Occipital lobe (tissue), 2 donors: ENCODE data around the gene CD37. TPM values are rescaled to one million over a fixed set of nuclear protein-coding genes. Genes with fewer than 3 reads are reported as not detected.
"Not testable (repeated sequence)": the region's sequence is repeated elsewhere in the genome, so short reads cannot be mapped to it uniquely, and the experiment has no call there.

Source experiments
- DNase-seq: peaks from one replicate; lab custom pipeline; 2025; lab: John Stamatoyannopoulos, UW
- total RNA-seq: library from RNA; depleted of rRNA; stranded (reverse); fragments of >200 nt; gene quantifications from one replicate; pipeline ENCODE4 v1.2.3, GENCODE V29; 2014

The CD37 gene, protein sequence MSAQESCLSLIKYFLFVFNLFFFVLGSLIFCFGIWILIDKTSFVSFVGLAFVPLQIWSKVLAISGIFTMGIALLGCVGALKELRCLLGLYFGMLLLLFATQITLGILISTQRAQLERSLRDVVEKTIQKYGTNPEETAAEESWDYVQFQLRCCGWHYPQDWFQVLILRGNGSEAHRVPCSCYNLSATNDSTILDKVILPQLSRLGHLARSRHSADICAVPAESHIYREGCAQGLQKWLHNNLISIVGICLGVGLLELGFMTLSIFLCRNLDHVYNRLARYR
- 1.1 TPM for total RNA-seq

DNA sequence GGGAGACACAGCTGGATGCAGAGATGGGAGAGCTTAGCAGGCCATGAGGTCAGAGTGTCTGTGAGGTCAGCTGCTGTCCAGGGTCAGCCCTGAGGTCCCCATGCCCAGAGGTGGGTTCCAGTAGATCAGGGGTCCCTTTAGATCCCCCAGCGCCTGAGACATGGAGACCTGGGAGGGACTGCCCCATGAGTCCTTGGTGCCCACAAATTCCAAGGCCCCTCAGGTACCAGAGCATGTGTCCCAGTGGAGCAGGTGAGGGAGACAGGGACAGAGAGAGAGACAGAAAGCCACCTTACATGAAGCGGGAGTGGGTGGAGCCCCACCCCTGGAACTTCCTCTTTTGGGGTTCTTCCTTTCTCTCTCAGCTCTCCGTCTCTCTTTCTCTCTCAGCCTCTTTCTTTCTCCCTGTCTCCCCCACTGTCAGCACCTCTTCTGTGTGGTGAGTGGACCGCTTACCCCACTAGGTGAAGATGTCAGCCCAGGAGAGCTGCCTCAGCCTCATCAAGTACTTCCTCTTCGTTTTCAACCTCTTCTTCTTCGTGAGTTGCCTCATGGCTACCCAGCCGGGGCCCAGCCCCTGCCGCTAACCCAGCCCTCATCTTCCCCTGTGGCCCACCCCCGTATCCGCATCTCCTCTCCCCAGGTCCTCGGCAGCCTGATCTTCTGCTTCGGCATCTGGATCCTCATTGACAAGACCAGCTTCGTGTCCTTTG is at the start of gene CD37:
CD37 (plus strand) TSS at position 336 of the 713 bp plus-strand sequence; CDS start at position 471, 135 bp downstream.
- no peak for DNase-seq

DNA sequence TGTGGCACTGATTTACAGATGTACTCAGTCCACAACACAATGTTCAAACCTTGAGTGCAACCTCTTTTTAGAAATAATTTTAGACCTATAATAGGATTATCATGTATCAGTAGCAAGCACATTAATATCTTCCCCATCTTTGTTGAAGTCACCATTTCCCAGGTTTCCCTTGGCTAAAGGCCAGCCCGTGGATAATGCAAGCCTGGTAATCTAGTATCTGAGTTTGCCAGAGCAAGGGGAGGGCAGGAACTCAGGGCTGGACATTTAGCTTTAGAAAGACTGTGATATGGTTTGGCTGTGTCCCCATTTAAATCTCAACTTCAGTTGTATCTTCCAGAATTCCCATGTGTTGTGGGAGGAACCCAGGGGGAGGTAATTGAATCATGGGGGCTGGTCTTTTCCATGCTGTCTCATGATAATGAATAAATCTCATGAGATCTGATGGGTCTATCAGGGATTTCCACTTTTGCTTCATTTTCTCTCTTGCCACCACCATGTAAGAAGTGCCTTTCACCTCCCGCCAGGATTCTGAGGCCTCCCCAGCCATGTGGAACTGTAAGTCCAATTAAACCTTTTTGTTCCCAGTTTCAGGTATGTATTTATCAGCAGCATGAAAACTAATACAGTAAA is 48.0 kb upstream of the CD37 start:
- no peak for DNase-seq

DNA sequence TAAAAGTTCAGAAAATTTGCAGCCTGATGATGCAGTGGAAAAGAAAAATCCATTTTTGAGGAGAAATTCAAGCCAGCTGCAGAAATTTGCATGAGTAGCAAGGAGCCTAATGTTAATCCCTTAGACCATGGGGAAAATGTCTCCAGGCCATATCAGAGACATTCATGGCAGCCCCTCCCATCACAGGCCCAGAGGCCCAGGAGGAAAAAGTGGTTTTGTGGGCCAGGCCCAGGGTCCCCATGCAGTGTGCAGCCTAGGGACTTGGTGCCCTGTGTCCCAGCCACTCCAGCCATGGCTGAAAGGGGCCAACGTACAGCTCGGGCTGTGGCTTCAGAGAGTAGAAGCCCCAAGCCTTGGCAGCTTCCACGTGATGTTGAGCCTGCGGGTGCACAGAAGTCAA is 47.0 kb upstream of the CD37 start:
- not testable (repeated sequence) for DNase-seq

DNA sequence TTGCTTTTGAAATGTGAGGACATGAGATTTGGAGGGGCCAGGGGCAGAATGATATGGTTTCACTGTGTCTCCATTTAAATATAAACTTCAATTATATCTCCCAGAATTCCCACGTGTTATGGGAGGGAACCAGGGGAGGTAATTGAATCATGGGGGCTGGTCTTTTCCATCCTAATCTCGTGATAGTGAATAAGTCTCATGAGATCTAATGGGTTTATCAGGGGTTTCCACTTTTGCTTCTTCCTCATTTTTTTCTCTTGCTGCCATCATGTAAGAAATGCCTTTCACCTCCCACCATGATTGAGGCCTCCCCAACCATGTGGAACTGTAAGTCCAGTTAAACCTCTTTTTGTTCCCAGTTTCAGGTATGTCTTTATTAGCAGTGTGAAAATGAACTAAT is 45.9 kb upstream of the CD37 start:
- not testable (repeated sequence) for DNase-seq

DNA sequence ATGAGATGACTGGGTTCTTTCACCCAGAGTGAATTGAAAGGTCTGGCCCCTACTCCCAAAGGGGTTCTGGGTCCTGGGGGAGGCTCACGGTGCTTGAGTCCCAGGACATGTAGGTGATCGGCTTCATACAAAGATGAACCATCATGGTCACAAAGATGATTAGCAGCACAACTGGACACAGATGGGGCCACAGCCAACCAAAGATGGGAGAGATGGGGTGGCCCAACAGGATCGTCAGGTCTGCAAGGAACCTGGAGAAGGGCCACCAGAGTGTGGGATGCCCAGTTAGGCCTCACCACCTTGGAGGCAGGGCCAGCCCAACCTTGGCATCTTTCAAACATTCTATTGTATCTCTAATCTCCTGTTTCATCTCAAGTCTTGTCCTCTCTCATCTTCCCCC is 44.7 kb upstream of the CD37 start:
- no peak for DNase-seq

DNA sequence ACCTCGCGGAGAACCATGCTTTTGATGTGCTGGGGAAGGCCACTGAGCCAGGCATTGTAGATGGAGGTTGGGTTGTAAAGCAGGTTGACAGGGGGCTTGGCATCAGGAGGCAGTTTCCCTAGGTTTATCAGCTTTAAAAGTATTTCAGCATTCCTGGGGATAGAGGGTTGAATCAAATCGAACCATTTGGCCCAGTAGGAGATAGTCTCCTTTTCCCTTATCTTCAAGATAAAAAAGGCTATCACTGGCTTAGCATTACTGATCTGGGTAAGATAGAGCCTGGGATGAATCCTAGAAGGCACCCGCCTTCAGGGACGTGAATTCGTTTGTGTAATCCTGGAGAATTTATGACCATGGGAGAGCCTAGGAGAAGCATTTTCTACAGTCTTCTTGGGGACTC is 40.8 kb upstream of the CD37 start:
- no peak for DNase-seq

DNA sequence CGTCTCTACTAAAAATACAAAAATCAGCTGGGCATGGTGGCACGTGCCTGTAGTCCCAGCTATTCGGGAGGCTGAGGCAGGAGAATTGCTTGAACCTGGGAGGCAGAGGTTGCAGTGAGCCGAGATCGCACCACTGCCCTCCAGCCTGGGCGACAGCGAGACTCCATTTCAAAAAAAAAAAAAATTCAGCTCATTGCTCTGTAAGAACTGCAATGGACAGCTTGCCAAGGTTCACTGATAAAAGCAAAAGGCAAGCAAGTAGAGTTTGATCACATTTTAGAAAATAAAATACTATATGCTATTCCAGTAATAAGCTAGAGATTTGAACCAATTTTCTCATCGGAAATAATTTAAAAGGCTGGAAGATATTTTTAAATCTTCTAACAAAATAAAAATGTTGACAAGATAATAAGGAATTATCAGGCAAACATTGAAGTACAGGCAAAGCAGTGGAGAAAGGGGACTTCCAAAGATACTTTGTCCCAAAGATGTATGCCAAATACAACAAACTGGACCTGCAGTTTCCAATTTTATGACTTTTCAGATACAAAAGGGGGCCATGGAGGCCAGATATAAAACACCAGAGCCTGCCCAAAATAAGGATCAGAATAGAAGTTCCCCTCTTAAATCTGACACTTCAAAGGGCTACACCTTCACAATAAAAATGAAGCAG is 39.9 kb upstream of the CD37 start:
- DNase-seq, result no peak

DNA sequence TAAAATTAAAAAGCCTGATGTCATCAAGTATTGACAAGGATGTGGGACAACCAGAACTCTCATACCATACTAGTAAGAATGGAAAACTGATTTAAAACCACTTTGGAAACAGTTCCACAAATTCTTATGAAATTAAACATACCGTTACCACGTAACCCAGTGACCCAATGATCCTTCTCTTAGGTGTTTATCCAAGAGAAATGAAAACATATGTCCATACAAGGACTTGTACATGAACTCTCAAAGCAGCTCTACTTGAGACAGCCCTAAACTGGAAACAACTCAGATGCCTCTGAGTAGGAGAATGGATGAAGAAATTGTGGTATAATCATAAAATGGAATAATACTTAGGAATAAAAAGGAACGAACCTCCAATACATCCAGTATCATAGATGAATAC is 37.8 kb upstream of the CD37 start:
- DNase-seq, result no peak

DNA sequence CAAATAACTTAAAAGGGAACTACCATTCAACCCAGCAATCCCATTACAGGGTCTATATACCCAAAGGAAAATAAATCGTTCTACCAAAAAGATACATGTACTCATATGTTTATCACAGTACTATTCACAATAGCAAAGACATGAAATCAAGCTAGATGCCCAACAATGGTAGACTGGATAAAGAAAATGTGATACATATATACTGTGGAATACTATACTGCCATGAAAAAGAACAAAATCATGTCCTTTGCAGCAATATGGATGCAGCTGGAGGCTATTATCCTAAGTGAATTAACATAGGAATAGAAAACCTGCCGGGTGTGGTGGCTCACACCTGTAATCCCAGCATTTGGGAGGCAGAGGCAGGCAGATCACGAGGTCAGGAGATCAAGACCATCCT is 36.6 kb upstream of the CD37 start:
- not testable (repeated sequence) for DNase-seq

DNA sequence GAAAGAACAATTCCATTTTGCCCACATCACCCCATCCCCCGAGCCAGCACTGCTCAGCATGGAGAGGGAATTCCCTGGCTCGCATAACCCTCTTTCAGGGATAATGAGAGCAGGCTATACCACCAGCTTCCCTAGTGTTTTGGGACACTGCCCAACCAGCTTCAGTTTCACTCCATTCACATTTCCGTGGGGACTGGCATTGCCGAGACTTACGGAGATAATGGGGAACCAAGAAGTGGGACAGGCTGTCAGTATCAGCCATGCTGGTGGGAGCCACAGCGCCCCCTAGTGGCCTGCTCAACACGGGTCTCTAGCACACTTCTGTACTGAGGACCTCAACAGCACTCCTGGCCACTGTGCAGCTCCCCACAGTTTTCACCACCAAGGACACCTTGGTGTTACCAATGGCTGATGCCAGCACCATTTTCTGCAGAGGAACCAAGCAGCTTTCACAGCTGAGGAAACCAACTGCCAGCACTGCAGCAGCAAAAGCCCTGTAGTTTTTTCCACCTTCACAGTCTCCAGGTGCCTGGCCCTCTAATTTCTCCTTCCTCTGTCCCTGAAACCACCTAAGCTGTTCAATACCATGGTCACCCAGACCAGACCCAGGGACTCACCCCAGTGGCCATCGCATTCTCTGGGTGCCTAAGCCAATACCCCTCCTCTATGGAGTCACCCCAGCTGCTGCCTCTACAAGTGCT is 33.9 kb upstream of the CD37 start:
- DNase-seq, result peak; percentile 13

DNA sequence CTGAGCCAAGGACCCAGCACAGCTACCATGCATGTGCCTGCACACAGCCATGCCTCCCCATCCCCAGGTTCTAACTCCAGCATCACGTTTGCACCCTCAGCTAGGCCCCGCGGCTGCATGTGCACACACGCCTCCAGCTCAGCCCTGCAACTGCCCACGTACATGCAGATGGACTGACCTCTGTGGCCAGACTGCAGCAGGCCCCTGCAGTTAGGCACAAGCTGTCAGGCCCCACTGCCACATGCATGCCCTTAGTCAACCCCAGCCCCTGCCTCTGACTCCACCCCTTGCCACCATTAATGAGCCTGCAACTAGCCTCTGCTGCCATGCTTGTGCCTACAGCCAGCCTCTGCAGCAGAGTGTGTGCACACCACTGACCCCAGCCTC is 33.3 kb upstream of the CD37 start:
- no peak for DNase-seq

DNA sequence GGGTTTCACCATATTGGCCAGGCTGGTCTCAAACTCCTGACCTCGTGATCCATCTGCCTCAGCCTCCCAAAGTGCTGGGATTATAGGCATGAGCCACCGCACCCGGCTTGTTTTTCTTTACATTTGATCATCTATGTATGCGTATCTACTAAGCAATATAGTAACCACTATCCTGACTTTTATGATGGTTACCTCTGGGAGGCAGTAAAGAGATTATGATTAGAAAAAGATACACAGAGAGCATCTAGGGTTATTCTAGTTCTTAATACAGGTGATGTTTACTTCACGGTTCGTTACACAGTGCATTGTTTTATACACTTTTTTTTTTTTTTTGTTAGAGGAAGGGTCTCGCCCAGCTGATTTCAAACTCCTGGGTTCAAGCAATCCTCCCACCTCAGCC is 28.5 kb upstream of the CD37 start:
- not testable (repeated sequence) for DNase-seq

DNA sequence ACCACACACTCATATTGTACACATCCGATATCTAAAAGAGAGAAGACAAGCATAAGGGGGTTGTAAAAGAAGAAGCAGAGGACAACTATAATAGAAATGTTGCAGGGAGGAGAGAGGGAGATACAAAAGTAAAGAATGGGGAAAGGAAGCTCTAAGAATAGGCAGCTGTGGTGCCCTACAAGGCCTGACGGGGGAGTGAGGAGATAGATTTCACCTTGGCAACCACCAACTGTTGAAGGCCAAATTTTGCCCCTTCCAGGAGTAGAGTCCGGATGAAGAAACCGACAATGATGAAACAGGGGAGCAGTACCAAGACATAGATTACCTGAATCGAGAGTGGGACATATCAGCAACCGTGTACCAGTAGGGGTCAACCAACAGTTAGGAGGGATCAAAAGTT is 26.1 kb upstream of the CD37 start:
- DNase-seq, result no peak

DNA sequence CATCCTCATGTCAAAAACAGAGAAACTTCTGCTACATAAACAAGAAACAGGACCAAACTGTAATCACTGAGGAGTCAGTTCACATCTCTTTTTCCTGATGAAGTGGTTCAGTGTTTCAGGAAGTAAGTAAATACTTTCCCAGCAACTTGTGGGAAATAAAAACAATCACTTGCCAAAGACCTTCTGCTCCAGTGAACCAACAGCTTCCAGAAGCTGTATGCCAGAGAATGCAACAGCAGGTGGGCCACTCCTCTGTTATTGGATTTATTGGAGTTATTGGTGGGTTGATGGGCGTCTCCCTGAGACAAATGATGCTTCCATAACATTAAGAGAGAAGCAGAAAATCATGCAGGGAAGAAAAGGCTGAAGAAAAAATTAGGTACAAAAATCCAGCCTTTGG is 20.1 kb upstream of the CD37 start:
- DNase-seq, result no peak

DNA sequence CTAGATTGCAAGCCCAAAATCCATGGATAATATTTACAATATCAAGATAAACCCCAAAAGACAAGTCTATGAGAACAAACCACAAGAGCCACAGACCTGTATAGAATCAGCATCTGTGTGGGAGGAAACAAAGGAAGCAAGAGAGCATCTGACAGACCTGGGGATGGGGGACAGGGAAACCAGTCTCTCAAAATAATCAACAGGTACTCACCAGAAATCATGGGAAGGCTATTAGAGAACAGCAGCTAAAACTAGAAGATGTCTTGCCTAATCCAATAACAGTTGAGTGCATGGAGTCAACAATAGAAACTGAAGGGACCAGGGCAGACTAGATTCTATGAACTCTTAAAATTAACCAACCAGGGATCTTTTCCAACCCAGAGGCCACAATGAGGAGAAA is 18.9 kb upstream of the CD37 start:
- DNase-seq, result no peak

DNA sequence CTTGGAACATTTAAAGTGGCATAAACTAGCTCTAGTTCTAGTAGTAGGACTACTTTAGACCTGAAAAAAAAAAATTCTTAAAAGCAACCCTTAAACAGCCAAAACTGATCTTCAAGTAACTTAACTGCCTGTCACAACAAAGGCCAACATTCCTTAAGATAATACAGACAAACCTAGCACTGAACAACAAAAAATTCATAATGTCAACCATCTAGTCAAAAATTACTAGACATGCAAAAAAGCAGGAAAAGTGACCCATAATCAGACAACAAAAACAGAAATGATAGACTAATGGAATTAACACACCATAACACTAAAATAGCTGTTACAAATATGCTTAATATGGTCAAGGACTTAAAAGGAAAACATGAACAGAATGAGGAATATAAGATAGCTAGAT is 16.9 kb upstream of the CD37 start:
- DNase-seq, result no peak

DNA sequence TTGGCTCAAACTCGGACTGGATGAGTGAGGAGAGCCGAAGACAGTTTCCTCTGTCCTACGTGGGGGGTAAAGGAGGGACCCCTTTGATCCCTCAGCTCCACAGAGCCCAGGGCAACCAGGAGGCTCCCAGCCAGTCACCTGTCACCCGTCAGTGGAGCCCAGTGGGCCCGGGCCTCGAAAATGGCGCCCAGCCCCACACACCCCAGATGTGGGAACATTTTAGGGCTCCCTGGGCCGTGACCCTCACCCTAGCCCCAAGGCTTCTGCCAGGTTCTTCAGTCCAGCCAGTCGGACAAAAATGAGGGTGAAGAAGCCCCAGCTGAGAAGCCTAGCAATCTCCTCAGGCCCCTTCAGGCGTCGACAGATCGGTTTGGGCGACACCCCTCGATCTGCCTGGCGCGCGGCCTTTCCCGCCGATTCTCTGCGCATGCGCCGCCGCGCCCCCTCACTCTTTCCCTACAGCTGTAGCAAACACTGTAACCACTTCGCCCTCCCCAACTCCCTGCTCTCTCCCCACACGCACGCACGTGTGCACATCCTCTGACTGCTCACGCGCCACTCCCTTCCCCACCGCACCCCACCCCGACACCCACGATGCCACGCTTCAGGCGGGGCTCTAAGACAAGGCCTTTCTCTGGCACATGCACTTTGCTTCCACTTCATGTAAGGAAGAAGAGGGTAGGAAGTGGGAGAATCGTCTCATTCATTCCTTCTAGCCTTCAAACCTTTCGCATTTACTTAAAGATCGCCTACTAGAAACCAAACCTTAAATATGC is 10.2 kb upstream of the CD37 start, which contains the start of gene SLC6A16:
SLC6A16 (minus strand) TSS at position 391 of the 776 bp plus-strand sequence. CDS start 13,844 bp downstream, outside the sequence.
- no peak for DNase-seq

DNA sequence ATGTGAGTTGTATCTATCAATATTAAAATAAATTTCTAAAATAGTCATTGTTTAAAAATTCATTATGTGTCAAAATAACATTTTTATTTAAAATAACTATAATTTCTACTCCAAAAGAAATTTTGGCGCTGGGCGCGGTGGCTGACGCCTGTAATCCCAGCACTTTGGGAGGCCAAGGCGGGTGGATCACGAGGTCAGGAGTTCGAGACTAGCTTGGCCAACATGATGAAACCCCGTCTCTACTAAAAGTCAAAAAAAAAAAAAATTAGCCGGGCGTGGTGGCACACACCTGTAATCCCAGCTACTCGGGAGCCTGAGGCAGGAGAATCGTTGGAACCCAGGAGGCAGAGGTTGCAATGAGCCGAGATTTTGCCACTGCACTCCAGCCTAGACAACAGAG is 9.4 kb upstream of the CD37 start:
- not testable (repeated sequence) for DNase-seq

DNA sequence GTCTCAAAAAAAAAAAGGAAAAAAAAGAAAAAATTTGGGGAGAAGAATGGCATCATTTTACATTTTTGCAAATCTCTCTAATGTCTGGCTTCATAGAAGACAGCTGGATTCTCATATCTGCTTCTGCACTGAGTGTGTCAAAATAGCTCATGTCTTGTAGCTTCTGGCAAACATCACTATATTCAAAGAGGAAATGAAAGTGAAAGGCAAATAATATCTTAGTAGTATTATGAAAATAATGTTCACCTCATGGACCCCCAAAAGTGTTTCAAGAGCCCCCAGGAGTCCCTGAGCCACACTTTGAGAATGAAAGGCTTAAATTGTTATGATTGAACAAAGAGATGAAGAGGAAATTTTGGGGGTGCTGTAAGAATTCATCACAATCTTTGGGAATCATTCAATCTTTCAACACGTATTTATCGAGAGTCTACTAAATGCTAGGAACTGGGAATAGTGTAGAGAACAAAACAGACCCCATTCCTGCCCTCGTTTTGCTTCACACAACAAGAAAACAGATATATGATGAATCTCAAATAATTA is 9.0 kb upstream of the CD37 start:
- no peak for DNase-seq

DNA sequence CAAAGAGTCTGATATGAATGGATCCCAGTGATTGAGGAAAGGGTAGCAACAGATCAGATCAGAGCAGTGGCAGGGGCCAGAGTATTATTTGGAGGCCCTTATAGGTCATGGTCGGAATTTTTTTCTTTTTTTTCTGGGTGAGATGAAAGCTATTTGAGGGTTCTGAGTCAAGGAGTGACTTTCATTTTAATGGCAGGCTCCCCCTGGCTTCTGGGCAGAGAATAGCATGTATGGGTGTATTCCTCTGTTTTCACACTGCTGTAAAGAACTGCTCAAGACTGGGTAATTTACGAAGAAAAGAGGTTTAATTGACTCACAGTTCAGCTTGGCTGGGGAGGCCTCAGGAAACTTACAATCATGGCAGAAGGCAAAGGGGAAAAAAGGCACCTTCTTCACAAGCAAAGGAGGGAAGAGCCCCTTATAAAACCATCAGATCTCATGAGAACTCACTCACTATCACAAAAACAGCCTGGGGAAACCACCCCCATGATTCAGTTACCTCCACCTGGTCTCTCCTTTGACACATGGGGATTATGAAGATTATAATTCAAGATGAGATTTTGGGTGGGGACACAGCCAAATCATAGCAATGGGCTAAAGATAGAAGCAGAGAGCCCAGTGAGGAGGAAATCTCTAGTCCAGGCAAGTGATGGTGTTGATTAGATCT is 7.2 kb upstream of the CD37 start:
- no peak for DNase-seq
